ENCODE data around the gene SLC7A8.

DNA sequence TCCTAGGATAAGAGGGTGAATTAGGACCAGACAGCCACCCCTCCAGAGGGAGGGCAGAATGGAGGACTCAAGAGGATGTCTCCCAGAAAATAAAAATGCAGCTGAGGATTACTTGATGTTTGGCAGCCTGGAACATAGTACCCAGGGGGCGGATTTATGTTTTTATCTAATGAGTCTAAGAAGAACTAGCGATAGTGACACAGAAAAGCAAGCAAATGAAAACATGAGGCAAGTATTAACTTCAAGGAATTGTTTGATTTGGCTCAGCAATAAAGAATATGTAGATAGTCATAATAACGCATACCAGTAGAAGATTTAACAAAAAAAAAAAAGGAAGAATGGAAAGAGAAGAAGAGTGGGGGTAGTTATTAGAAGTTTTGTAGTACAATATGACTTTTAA lies 10.0 kb upstream of the SLC7A8 start:
- TF ChIP-seq YY1 (IDR thresholded peaks at IDR 0.05; ENCODE audit: insufficient read depth, insufficient read length) = no peak
- no peak for TF ChIP-seq ZNF274 (IDR thresholded peaks at IDR 0.05; ENCODE audit: low read depth, low read length)
- no peak for TF ChIP-seq SUZ12 (IDR thresholded peaks at IDR 0.05; ENCODE audit: extremely low read depth, insufficient read depth, insufficient read length)

Measured in NT2/D1 (cell line).